Muscle layer of colon (tissue), 2 donors: ENCODE results near the gene HMG20A.
"Not testable (repeated sequence)": the region's sequence is repeated elsewhere in the genome, so short reads cannot be mapped to it uniquely, and the experiment has no call there.

ENCODE experiments used
- H3K27ac ChIP-seq: one replicate; pipeline ENCODE4 v1.7.0; 2013; ENCODE audit warnings: low read depth, mild to moderate bottlenecking, low read length, moderate library complexity
- H3K27me3 ChIP-seq, 2 donors: one replicate each; pipeline ENCODE4 v1.7.0; 2013; ENCODE audit warnings: low read length in 2 of 2, mild to moderate bottlenecking in 2 of 2; ENCODE audit not compliant: insufficient read depth in 2 of 2, control insufficient read depth in 1 of 2
- H3K36me3 ChIP-seq: one replicate; pipeline ENCODE4 v1.7.0; 2013; ENCODE audit warnings: mild to moderate bottlenecking, low read length; ENCODE audit not compliant: insufficient read depth
- H3K4me1 ChIP-seq: one replicate; pipeline ENCODE4 v1.7.0; 2013; ENCODE audit warnings: mild to moderate bottlenecking, low read length; ENCODE audit not compliant: insufficient read depth
- H3K4me3 ChIP-seq, 2 donors: one replicate each; pipeline ENCODE4 v1.7.0; 2013; ENCODE audit warnings: low read length in 2 of 2, low read depth in 1 of 2, mild to moderate bottlenecking in 1 of 2, moderate library complexity in 1 of 2
- H3K9ac ChIP-seq: one replicate; pipeline ENCODE4 v1.7.0; 2013; ENCODE audit warnings: low read length
- H3K9me3 ChIP-seq: one replicate; pipeline ENCODE4 v1.7.0; 2013; ENCODE audit warnings: mild to moderate bottlenecking, low read length
- donor health status: abdominal sarcoma.
- donor health status: Adenocarcinoma of cecum.

HMG20A gene

DNA sequence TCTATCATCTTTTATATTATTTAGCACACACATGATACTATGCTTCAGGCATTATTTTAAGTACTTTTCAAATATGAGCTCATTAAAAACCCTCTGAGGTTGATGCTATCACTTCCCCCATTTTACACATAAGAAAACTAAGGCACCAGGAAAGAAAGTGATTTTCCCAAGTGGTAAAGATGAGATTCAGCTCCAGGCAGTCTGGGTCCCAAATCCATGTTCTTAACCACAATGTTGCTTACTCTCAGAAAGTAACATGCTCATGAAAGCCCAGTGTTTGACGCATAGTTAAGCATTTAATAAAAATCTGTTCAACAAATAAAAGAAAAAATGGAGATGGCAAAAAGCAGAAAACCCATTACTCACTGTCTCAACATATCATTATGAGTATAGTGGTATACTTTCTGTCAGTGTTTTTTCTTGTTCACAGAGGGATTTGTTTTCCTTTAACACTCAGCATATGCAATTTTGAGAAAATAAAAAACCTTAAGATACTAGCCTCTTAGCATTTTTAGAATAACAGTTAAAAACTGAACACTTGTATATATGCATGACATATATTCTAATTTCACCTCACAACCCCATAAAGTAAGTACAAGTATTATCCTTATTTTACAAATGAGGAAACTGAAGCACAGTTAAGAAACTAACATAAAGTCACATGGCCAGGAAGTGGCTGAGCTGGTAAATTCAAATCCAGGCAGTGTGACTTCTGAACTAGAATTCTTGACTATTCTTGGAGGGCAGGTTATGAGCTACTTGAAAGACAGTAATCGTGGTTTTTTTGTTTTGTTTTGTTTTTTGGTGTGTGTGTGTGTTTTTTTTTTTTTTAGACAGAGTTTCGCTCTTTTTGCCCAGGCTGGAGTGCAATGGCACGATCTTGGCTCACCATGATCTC is 11.2 kb upstream of the HMG20A start:
- Histone ChIP-seq H3K9me3 (no peaks in the 10 kb centered on the region), H3K36me3 (no peaks in the 10 kb centered on the region), H3K27me3 (no peaks in the 10 kb centered on the region), H3K4me1 (no peaks in the 10 kb centered on the region), H3K9ac (no peak overlapping the region), H3K27ac (no peak overlapping the region), H3K4me3 (no peak overlapping the region)

- H3K4me1 ChIP-seq, H3K27me3 ChIP-seq, H3K27ac ChIP-seq, H3K9me3 ChIP-seq, H3K9ac ChIP-seq, H3K4me3 ChIP-seq, H3K36me3 ChIP-seq: not testable (repeated sequence)
Measured at GRCh38 chr15:77410157-77410500, 10.6 kb upstream of the HMG20A start.

GRCh38 chr15:77410701-77411618 is 9.7 kb upstream of the HMG20A start:
- H3K9ac ChIP-seq = no peak overlapping the region
- H3K4me1 ChIP-seq = no peaks in the 10 kb centered on the region
- no peaks in the 10 kb centered on the region for H3K9me3 ChIP-seq
- H3K27me3 ChIP-seq = no peaks in the 10 kb centered on the region
- H3K27ac ChIP-seq = no peak overlapping the region
- H3K4me3 ChIP-seq = no peak overlapping the region
- H3K36me3 ChIP-seq = no peaks in the 10 kb centered on the region

DNA sequence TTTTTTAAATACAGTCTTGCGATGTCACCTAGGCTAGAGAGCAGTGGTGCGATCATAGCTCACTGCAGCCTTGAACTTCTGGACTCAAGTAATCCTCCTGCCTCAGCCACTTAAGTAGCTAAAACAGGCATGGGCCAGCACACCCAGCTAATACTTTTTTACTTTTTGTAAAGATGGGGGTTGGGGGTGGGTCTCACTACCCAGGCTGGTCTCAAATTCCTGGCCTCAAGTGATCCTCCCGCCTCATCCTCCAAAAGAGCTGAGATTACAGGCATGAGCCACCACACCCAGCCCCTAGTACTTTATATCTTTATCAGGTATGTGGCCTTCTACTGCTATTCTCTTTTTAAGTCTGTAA is 9.1 kb upstream of the HMG20A start:
- H3K4me1 ChIP-seq = no peaks in the 10 kb centered on the region

GRCh38 chr15:77412972-77413698 is 7.6 kb upstream of the HMG20A start:
- Histone ChIP-seq H3K9me3 (no peaks in the 10 kb centered on the region), H3K36me3 (no peaks in the 10 kb centered on the region), H3K27ac (no peak overlapping the region), H3K9ac (no peak overlapping the region), H3K4me3 (no peak overlapping the region), H3K4me1 (peaks cover 12% of the 10 kb centered on the region), H3K27me3 (no peaks in the 10 kb centered on the region)

More for the DNA sequence above, 9.1 kb upstream of the HMG20A start:
- Histone ChIP-seq H3K4me3 (no peak overlapping the region), H3K27ac (no peak overlapping the region), H3K27me3 (no peaks in the 10 kb centered on the region), H3K36me3 (no peaks in the 10 kb centered on the region), H3K9me3 (no peaks in the 10 kb centered on the region), H3K9ac (no peak overlapping the region)

DNA sequence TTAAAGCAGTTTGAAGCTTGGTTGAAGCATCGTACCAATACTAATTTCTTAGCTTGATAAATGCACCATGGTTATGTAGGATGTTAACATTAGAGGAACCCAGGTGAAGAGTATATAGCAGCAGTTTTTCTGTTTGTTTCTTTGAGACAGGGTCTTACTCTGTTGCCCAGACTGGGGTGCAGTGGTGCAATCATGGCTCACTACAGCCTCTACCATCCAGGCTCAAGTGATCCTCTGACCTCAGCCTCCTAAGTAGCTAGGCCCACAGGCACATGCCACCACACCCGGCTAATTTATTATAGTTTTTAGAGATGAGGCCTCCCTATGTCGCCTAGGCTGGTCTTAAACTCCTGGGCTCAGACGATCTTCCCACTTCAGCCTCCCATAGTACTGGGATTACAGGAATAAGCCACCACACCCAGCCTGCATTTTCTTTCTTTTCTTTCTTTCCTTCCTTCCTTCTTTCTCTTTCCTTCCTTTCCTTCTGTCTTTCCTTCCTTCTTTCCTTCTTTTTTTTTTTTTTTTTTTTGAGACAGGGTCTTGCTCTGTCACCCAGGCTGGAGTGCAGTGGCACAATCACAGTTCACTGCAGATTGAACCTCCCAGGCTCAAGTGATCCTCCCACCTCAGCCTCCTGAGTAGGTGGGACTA is 6.9 kb upstream of the HMG20A start:
- no peak overlapping the region for H3K27ac ChIP-seq
- H3K4me1 ChIP-seq = peaks cover 17% of the 10 kb centered on the region
- no peak overlapping the region for H3K9ac ChIP-seq

GRCh38 chr15:77414789-77415442 is 5.8 kb upstream of the HMG20A start:
- no peak overlapping the region for H3K27ac ChIP-seq

More for the DNA sequence above, 6.9 kb upstream of the HMG20A start:
- no peak overlapping the region for H3K4me3 ChIP-seq
- H3K36me3 ChIP-seq = no peaks in the 10 kb centered on the region
- H3K27me3 ChIP-seq = no peaks in the 10 kb centered on the region
- H3K9me3 ChIP-seq = no peaks in the 10 kb centered on the region

DNA sequence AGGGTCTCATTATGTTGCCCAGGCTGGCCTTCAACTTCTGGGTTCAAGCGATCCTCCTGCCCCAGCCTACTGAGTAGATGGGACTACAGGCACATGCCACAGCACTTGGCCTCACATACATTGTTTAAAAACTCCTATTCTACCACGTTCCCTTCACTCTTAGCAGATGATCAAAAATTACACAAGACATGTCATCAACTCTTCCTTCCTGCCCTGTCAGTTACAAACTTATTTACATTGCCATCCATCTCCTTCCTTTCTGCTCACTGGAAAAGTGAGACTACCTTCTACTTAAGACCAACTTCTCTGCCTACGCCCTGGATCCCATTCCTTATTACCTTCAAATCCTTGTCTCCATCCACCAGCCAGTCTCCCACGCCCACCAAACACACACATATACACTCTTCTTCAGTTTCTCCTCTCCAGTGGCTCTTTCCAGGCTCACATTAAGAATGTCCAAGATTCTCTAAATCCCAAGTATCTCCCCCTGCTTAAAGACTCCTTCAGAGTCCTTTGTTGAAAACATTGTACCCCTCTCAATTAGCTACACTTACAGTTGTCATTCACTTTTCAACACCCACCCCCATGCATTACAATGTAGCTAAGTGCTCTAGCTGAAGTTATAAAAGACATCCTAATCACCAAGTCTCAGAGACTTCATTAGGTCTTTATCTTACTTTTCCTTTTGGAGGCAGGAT is 5.1 kb upstream of the HMG20A start:
- no peak overlapping the region for H3K27ac ChIP-seq
- no peaks in the 10 kb centered on the region for H3K36me3 ChIP-seq
- H3K4me1 ChIP-seq = peaks cover 17% of the 10 kb centered on the region
- no peaks in the 10 kb centered on the region for H3K9me3 ChIP-seq
- no peak overlapping the region for H3K9ac ChIP-seq
- H3K4me3 ChIP-seq = no peak overlapping the region
- no peaks in the 10 kb centered on the region for H3K27me3 ChIP-seq

More at GRCh38 chr15:77414789-77415442, 5.8 kb upstream of the HMG20A start:
- no peaks in the 10 kb centered on the region for H3K9me3 ChIP-seq
- no peak overlapping the region for H3K9ac ChIP-seq
- H3K36me3 ChIP-seq = no peaks in the 10 kb centered on the region
- H3K4me1 ChIP-seq = peaks cover 17% of the 10 kb centered on the region
- H3K4me3 ChIP-seq = no peak overlapping the region
- H3K27me3 ChIP-seq = no peaks in the 10 kb centered on the region

- Histone ChIP-seq H3K4me1 (peaks cover 17% of the 10 kb centered on the region), H3K27me3 (no peaks in the 10 kb centered on the region), H3K27ac (no peak overlapping the region)
Measured at GRCh38 chr15:77416148-77416455, 4.6 kb upstream of the HMG20A start.

GRCh38 chr15:77416954-77417353 is 3.7 kb upstream of the HMG20A start:
- Histone ChIP-seq H3K9me3 (no peaks in the 10 kb centered on the region), H3K4me1 (peaks cover 24% of the 10 kb centered on the region), H3K9ac (no peak overlapping the region), H3K4me3 (no peak overlapping the region), H3K36me3 (no peaks in the 10 kb centered on the region), H3K27me3 (no peaks in the 10 kb centered on the region), H3K27ac (no peak overlapping the region)

More at GRCh38 chr15:77416148-77416455, 4.6 kb upstream of the HMG20A start:
- no peak overlapping the region for H3K9ac ChIP-seq
- no peak overlapping the region for H3K4me3 ChIP-seq
- no peaks in the 10 kb centered on the region for H3K9me3 ChIP-seq
- H3K36me3 ChIP-seq = no peaks in the 10 kb centered on the region
